Measurements from ENCODE around the gene TEAD2.
"Not testable (repeated sequence)": the region's sequence is repeated elsewhere in the genome, so short reads cannot be mapped to it uniquely, and the experiment has no call there.

The TEAD2 gene

DNA sequence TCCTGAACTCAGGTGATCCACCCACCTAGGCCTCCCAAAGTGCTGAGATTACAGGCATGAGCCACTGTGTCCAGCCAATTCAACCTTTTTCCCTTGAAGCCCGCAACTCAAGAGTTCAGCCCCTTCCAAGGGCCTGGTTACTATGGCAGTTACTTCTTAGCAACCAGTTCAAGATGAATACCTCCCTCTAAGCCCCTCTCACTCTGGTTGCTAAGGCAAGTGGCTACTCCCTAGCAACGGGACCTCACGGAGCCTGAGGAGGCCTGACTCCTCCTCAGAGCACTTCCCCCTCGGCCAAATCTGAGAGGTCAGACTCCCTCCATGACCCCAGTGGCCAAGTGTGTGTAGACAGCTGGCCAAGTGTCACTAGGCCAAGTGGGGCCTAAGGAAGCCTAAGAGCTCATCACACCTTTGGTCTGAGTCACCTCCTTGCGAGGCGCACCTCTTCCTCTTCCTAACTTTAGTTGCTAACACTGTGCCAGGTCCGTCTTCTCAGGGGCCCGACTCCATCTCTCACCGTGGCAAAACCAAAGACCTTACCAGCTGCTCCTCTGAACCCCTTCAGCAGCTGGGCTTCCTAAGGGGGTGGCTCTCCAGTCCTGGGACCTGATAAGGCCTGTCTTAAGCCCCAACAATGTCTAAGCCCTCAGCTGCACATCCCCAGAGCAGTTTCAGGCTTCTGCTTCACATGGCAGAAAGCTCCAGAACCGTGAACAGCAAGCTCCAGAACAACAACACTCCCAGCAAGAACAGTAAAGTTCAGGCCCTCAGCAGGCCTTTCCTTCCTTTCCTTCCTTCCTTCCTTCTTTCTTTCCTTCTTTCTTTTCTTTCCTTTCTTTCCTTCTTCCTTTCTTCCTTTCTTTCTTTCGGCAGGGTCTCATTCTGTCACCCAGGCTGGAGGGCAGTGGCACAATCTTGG lies 17.5 kb downstream of the TEAD2 start:
- no peak for DNase-seq

DNA sequence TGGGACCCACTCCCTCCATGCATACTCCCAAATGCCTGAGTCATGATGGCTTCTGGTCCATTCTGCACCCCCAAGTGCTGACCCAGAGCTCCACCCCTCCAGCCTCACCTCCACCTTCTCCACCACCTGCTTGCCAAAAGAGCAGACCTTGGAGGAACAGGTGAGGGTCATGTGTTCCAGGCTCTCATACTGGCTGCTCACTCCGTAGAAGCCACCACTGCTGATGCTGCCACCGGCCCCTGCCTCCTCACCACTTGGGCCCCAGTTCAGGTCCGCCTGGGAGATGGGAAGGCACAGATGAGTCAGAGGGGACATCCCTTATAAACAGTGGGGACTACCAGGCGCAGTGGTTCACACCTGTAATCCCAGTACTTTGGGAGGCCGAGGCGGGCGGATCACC lies 19.1 kb downstream of the TEAD2 start:
- no peak for DNase-seq

DNA sequence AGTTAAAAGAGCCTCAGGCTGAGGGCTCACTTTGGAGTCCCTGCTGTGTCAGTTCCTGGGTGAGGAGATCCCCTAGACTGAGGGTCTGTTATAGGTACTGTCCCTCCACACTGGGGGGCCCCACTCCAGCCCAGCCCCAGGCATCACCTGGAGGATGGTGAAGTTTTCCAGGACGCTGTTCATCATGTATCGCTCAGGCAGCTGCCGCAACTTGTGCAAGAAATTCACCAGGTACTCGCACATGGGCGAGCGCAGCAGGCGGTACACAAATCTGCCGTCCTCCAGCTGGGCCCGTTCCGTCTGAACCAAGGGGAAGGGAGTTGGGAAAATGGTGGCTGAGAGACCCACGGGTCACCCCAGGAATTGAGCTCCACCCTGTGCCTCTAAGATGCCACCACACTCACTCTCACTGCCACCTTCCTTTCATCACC lies 19.9 kb downstream of the TEAD2 start:
- no peak for DNase-seq

DNA sequence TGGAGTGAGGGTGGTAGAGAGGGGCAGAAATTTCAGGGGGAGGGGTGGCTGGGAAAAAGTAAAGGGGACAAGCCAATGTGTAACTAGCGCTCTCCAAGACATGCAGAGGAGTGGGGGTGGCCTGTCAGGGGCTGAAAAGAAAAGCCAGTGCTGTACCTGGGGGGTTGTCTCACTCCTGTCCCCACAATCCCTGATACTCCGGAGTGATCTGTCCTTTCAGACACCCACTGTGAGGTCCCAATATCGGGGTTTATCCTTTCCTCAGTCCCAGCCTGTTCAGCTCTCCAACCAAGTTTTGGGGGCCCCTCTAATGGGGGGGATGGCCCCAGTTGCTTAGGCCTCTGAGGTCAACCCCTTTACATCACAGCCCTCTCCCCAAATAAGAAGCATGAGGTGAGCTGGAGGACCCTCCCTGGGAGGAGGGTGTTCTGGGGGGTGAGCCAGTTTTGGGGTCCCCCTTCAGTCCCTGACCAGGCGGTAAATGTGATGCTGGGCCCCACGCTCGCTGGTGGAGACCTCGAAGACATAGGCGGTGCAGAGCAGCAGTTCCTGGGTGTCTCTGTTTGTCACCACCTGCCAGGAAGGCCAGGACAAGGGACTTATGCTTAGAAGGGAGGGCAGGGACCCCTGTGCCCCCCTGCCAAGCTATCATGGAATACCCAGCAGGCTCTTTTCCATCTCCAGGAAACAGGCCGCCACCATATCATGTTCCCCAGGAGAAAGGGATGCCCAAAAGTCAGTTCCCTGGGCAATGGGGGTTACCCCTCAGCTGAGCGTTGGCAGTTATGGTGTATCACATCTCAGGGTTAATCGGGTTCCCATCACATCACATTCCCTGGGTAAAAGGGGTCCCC lies 21.1 kb downstream of the TEAD2 start:
- no peak for DNase-seq

DNA sequence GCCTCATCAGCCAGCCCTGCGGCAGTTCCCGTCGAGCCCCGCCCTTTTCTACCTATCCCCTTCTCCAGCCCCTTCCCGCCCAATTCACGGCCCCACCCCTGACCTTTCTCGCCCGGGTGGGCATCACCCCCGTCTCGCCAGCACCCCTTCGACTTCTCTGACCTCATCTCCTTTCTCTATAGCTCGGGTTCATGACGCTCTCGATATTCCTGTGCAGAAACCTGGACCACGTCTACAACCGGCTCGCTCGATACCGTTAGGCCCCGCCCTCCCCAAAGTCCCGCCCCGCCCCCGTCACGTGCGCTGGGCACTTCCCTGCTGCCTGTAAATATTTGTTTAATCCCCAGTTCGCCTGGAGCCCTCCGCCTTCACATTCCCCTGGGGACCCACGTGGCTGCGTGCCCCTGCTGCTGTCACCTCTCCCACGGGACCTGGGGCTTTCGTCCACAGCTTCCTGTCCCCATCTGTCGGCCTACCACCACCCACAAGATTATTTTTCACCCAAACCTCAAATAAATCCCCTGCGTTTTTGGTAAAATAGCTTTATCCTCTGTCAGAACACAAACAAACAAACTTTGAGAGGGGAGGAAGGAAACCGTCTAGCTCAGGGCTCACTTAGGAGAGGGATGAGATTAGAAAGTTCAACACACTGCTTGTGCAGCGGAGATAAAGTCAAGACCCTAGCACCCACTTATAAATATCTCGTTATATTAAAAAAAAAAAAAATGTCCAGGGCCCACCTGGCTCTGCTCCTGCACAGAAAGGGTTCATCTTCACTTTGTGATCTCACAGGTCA lies 21.9 kb downstream of the TEAD2 start:
- DNase-seq: no peak

DNA sequence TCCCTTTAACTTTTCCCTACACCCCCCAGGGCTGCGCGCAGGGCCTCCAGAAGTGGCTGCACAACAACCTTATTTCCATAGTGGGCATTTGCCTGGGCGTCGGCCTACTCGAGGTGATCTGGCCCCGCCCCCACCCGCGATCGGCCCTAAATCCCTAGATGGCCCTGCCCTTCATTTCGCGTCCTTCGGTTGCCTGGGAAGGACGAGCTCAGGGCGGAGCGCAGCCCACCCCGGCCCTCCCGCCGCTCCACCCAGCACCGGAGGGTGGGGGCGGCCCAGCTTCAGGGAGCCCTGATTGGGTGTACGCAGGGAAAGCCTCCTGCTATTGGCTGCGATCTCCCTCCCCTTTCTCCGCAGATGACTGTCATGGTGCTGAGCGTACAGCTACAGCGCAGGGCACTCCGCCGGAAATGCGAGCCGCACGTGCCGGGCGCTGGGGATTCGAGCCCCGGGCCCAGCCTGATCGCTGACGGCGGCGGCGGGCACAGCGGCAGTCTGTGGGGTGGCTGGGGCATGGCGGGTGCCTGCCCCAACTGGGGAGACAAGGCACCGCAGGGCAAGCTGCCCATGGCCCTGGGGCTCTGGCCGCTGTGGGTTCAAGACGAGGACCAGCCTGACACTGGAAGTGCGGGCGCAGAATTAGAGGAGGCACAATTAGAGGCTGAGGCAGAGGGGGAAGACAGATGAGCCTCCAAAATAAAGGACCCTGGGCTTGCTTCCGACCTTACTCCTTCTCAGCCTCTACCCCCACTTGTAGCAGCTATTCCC lies 22.7 kb downstream of the TEAD2 start:
- DNase-seq: no peak

DNA sequence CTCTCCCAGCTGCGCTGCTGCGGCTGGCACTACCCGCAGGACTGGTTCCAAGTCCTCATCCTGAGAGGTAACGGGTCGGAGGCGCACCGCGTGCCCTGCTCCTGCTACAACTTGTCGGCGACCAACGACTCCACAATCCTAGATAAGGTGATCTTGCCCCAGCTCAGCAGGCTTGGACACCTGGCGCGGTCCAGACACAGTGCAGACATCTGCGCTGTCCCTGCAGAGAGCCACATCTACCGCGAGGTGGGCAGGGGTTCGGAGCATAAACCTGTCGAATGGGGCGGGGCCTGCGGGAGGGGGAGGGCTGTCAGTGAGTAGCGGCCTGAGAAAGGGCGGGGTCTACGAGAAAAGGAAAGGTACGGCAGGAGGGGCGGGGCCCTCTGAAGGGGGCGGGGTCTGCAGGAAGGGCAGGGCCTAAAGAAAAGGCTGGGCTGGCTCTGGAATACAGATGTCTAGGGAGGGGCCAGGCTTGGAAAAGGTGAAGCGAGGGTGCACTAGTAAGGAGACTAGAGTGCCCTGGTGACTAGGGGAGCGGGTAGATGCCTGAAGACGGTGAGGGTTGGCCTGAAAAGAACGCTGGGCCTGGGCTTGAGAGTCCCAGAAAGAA lies 23.4 kb downstream of the TEAD2 start:
- no peak for DNase-seq

DNA sequence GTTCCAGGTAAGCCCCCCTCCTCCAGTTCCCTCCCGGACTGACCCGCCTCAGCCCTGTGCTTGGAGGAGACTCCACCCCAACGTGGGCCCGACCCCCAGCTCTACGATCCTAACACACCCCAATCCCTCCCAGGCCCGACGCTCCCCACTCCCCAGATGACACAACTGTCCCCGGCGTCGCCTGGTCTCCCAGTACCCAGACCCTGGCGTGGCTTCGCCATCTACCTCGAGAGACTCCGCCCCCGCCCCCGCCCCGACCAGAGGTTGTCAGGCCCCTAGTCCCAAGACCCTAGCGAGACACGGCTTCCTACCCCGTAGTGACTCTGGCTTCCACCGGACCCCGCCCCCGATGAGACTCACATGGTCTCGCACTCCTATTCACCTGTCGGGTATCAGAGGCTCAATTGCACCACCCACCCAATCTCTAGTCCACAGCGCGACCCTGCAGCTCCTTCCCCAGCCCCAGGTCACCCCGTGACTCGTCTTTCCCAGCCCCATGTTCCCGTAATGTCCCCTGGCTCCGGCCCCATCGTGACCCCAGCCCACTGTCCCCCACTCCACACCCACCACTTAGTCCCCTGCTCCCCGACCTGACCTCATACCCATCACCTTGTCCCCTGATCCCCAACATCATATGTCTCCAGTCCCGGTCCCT lies 24.1 kb downstream of the TEAD2 start:
- no peak for DNase-seq

DNA sequence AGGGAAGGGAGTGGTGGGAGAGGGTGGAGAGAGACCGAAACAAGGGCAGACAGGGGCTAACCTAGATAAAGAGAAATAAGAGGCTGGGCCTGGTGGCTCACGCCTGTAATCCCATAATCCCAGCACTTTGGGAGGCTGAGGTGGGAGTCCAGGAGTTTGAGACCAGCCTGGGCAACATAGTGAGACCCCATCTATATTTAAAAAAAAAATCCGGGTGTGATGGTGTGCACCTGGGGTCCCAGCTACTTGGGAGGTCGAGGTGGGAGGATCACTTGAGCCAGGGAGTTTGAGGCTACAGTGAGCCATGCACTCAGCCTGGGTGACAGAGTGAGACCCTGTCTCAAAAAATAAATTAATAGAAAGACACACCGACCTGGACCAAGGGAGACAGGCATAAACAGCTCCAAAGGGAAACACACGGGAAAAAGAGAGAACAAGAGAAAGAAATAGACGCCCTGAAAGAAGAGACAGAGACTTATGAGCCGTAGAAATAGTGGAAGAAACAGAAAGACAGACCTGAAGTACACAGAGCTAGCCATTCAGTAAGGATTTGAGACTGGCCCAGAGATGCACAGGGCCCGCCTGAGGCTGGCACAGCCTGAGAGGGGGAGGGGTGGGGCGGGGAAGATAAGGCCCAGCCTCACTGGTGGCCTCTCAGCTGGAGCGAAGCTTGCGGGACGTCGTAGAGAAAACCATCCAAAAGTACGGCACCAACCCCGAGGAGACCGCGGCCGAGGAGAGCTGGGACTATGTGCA lies 24.8 kb downstream of the TEAD2 start:
- no peak for DNase-seq

DNA sequence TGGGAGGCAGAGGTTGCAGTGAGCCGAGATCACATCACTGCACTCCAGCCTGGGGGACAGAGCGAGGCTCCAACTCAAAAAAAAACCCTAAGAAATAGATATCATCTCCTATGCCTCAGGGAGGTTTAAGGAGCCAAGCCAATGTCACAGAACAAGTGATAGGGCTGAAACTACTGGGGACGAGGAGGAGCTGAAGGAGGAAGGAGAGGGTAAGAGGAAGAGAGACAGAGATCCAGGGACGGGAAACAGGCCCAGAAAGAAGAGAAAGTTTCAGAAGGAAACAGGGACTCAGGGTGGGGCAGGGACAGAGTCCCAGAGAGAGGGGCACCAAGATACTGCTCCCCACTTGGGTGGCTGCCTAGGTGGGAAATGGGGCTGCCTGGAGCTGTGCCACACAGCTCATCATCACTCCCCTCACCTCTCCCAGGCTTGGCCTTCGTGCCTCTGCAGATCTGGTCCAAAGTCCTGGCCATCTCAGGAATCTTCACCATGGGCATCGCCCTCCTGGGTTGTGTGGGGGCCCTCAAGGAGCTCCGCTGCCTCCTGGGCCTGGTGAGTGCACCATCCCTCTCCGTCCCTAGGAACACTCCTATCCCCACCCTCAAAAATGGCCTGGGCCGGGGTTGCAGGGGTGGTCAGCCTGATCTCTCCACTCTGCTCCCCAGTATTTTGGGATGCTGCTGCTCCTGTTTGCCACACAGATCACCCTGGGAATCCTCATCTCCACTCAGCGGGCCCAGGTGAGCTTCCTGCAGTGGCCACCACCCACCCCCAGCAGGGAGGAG lies 25.5 kb downstream of the TEAD2 start:
- DNase-seq: no peak

DNA sequence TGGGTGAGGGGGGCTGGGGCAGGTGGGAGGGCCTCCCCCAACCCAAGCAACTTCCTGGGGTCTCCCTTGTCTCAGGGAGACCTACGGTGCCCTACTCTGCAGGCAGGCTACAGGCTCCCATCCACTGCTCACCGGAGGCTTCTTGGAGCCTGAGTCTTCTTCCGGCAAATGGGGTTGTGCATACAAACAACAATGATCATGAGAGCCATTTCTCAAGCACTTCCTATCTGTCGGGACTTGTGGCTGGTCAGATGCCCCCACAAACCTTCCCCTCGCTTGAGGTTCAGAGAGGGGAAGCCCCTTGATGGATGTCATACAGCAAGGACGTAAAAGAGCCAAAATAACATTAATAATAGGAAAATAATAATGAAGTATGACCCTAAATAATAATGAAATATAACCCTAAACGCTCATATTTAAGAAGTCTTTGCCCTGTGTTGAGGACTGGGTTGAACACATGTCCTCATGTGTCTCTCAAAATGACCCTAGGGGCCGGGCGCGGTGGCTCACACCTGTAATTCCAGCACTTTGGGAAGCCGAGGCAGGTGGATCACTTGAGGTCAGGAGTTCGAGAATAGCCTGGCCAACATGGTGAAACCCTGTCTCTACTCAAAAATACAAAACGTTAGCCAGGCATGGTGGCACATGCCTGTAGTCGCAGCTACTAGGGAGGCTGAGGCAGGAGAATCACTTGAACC lies 26.3 kb downstream of the TEAD2 start:
- no peak for DNase-seq

DNA sequence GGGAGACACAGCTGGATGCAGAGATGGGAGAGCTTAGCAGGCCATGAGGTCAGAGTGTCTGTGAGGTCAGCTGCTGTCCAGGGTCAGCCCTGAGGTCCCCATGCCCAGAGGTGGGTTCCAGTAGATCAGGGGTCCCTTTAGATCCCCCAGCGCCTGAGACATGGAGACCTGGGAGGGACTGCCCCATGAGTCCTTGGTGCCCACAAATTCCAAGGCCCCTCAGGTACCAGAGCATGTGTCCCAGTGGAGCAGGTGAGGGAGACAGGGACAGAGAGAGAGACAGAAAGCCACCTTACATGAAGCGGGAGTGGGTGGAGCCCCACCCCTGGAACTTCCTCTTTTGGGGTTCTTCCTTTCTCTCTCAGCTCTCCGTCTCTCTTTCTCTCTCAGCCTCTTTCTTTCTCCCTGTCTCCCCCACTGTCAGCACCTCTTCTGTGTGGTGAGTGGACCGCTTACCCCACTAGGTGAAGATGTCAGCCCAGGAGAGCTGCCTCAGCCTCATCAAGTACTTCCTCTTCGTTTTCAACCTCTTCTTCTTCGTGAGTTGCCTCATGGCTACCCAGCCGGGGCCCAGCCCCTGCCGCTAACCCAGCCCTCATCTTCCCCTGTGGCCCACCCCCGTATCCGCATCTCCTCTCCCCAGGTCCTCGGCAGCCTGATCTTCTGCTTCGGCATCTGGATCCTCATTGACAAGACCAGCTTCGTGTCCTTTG lies 27.0 kb downstream of the TEAD2 start, which contains the start of gene CD37:
TSS of gene CD37 (plus strand) at position 336 of the 713 bp plus-strand sequence. CDS start at position 471, 135 bp downstream.
- no peak for DNase-seq

DNA sequence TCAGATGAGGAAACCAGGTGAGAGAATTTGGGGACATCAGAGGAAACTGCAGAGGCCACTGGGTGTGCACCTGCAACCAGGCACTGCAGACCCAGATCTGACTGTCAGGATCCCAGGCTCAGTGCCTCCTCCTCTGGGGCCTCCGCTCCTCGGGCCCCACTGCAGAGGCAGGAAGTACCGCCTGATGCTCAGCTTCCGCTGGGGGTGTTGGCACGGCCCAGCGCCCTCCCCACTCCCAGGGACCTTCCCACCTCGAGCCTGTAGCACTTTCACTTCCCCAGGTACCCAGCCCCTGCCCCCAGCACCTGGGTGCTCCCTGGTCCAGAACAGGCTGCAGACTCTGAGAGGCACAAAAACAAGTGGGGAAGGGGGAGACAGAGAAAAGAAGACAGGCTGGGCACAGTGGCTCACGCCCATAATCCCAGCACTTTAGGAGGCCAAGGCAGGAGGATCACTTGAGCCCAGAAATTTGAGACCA lies 28.4 kb downstream of the TEAD2 start:
- DNase-seq: no peak

DNA sequence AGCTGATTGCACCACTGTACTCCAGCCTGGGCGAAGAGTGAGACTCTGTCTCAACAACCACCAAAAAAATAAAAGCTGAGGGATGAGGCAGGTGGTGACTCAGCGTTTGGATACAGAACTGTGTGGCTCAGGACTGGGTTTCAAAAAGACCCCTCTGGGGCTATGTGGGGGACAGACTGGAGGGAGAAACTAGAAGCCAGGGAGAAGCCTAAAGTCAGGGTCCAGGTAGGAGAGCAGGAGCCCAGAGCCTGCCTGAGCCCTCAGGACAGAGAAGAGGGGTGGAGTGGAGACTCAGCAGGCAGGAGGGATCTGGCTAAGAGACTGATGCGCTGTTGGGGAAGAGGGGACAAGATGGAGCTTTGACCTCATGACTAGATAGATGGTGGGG lies 28.8 kb downstream of the TEAD2 start:
- DNase-seq: no peak

DNA sequence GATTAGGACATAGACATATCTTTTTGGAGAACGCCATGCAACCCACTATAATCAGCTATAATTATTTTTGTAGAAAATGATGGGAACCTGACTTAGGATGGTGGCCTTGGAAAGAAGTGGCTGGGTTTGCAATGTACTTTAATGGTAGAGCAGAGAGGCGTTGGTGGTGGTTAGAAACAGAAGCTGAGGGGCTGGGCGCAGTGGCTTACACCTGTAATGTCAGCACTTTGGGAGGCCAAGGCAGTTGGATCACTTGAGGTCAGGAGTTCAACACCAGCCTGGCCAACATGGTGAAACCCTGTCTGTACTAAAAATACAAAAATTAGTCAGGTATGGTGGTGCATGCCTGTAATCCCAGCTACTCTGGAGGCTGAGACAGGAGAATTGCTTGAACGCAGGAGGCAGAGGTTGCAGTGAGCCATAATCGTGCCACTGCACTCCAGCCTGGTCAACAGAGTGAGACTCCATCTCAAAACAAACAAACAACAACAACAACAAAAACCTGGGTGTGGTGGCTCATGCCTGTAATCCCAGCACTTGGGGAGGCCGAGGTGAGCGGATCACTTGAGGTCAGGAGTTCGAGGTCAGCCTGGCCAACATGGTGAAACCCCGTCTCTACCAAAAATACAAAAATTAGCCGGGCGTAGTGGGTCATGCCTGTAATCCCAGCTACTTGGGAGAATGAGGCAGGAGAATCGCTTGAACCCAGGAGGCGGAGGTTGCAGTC lies 29.4 kb downstream of the TEAD2 start:
- DNase-seq: not testable (repeated sequence)

DNA sequence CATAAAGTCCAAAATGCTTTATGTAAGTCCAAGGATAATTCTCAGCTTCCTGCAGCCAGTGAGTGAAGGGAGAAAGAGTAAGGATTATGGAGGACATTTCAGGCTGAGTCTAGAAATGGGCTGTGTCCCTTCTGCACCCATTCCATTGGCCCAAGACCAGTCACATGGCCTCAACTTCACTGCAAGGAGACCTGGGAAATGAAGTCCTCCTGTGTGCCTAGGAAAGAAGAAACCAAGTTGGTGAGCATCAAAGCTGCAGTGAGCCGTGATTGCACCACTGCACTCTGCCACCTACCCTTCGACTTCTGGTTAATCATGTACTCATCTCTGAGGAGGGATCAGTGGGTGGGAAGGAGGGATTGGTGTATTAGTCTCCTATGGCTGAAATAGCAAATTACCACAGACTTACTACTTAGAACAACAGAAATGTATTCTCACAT lies 30.6 kb downstream of the TEAD2 start:
- DNase-seq: no peak

DNA sequence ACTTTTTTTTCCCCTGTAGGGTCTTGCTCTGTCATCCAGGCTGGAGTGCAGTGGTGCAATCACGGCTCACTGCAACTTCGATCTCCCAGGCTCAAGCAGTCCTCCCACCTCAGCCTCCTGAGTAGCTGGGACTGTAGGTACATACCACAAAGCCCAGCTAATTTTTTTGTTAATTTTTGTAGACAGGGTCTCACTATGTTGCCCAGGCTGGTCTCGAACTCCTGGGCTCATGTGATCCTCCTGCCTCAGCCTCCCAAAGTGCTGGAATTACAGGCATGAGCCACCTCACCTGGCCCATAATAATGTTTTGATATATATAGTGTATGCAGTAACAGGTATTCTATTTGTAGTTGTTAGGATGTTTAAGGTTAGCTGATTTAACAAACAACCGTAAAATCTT lies 31.0 kb downstream of the TEAD2 start:
- not testable (repeated sequence) for DNase-seq
